Activated naive CD4-positive, alpha-beta T cell treated with anti-CD3 and anti-CD28 coated beads, Interleukin-2, amount 50 U/mL, for 16 hours (primary cell): ENCODE data around the gene DPRX.

Experiments
- DNase-seq: peaks from one replicate; pipeline ENCODE4 v3.0.0-alpha.2; 2020

Gene DPRX

DNA sequence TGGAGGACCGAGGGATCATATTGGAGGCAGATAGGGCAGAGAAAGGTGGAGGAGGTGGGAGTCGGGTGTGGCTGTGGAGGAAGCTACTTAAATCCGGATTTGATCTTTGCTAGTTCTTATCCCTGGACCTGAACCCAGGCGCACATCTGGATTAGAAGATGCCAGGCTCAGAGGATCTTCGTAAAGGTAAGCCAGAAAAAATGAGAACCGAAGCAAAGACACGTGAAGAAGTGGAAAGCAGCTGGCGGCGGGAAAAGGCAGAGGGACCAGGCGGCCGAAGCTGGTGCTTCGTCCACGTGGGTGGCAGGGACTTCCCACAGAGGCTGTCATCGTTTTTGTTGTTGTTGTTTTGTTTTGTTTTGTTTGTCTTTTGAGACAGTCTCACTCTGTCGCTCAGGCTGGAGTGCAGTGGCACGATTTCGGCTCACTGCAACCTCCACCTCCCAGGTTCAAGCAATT is at the start of gene DPRX:
Gene DPRX, plus strand, starts transcription at position 51 of the 459 bp plus-strand sequence. Its CDS starts 108 bp downstream, at position 159.
- DNase-seq, result no peak

- DNase-seq, result no peak
Measured at GRCh38 chr19:53583181-53583580, 48.6 kb upstream of the DPRX start.

GRCh38 chr19:53586277-53586691 is 45.5 kb upstream of the DPRX start:
- no peak for DNase-seq

GRCh38 chr19:53594811-53595509 is 36.8 kb upstream of the DPRX start:
- no peak for DNase-seq

- DNase-seq, result no peak
Measured at GRCh38 chr19:53595510-53595867, 36.3 kb upstream of the DPRX start.

- DNase-seq, result no peak
Measured at GRCh38 chr19:53596056-53596455, 35.7 kb upstream of the DPRX start.

DNA sequence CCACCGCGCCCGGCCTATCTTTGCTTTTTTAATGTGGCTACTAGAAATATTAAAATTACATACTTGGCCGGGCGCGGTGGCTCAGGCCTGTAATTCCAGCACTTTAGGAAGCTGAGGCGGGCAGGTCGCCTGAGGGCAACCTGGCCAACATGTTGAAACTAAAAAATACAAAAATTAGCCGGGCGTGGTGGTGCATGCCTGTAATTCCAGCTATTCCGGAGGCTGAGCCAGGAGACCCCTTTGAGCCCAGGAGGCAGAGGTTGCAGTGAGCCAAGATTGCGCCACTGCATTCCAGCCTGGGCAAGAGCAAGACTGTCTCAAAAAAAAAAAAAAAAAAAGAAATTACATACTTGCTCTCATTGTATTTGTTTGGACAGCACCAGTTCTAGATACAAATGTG is 34.8 kb upstream of the DPRX start:
- no peak for DNase-seq

DNA sequence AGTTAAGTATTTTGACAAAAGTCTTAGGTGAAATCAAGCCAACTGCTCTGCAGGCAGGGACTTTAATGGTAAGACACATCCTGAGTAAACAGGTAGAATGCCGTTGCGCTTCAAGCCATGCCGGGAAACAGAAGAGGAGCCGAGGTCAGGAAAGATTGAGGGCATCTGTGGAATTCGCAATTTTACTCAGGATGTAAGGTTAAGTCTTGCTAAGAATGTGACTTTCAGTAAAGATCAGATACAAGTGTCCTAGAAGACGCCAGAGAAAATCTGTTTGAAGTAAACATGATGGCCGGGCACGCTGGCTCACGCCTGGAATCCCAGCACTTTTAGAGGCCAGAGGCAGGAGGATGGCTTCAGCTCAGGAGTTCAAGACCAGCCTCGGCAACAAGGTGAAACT is 33.4 kb upstream of the DPRX start:
- no peak for DNase-seq

GRCh38 chr19:53600217-53600616 is 31.6 kb upstream of the DPRX start:
- DNase-seq, result no peak

DNA sequence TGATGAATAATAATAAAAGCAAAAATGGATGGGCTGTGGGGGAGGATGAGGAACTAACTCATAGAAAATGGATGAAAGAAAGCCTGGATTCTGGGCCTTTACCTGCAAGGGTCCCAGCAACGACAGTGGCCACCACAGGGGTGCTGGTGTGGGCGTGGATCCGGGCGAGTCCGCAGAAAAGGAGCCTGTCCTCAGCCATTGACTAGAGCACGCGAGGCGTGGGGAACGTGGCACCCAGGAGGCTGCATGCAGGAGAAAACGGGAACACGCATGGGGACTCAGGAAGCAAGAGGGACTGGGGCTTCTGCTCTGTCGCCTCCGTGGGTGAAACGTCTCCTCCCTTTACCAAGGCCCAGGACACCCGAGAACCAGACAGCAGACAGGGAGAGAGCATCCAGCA is 25.8 kb upstream of the DPRX start:
- DNase-seq, result no peak

DNA sequence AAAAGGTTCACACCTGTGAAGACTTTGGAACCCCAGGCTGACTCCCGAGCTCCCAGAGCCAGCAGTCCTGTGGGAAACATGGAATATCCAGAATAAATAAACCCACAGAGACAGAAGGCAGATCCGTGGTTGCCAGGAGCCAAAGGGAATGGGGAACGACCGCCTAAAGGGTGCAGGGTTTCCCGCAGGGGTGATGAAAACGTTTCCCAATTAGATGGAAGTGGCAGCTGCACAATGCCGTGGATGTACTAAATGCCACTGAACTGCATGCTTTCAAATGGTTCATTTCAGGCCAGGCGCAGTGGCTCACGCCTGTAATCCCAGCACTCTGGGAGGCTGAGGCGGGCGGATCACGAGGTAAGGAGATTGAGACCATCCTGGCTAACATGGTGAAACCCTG is 23.4 kb upstream of the DPRX start:
- DNase-seq, result no peak

GRCh38 chr19:53612762-53613526 is 18.9 kb upstream of the DPRX start:
- DNase-seq, result no peak

DNA sequence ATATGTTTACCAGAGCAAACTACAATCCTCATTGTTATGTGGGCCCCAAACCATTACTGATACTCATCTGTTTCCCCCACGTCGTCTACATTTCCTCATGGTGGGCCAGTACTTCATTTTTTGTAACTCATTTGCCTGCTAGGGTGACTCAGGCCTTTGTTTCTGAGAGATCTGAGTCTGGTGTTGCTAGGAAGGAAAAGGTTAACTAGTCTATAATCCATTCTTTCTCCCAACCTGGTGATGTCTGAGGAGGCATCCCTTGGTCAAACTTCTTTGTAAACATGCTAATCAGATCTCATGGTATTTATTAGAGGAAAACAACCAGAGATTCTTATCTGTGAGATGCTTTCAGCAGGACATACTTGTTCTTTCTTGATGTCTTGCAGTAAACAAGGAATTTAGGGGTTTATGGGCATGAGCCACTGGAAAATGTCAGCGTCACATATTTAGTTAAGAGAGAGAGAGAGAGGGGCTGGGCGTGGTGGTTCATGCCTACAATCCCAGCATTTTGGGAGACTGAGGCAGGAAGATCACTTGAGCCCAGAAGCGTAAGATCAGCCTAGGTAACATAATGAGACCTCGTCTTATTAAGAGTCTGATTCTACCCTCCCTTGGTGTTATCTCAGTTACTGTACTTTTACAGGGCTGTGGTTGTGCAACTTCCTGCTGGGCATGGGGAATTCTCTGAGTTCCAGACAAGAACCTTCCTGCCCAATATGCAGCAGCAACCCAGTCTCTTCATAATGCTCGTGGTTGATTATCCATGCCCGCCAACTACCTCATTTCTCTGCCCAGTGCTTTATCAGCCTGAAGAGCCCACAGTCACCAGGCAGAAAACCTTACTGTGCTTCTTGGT is 9.7 kb upstream of the DPRX start:
- no peak for DNase-seq

GRCh38 chr19:53624771-53625545 is 6.8 kb upstream of the DPRX start:
- DNase-seq, result no peak

DNA sequence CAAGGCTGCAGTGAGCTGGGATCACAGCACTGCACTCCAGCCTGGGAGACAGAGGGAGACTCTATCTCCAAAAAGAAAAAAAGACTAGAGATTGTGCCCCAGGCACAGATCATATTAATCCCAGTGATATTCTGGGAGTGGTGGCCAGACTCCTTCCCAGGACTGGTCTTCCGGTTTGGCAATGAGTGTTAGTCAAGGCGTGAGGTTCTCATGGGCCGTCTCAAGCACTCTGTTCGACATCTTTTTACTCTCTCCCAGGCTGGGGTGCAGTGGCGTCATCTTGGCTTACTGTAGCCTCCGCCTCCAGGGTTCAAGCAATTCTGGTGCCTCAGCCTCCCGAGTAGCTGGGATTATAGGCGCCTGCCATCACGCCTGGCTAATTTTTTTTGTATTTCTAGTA is 5.3 kb upstream of the DPRX start:
- DNase-seq, result no peak

DNA sequence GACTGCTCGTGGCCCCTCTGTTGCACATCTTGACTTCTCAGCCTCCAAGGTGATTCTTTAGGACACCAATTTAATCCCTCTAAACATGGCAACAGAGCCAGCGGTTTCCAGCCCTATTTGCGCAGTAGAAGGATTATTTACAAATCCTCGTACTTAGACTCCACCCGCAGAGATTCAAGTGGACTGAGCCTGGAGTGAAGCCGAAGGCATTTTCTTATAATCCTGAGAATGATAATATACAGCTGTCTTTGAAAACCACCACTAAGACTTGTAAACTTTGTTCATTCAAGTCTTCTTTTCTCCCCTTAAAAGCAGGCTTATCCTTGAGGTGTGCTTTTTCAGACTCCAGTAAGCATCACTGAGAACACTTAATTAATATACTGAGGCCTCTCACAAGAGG is 4.8 kb upstream of the DPRX start:
- DNase-seq, result no peak

DNA sequence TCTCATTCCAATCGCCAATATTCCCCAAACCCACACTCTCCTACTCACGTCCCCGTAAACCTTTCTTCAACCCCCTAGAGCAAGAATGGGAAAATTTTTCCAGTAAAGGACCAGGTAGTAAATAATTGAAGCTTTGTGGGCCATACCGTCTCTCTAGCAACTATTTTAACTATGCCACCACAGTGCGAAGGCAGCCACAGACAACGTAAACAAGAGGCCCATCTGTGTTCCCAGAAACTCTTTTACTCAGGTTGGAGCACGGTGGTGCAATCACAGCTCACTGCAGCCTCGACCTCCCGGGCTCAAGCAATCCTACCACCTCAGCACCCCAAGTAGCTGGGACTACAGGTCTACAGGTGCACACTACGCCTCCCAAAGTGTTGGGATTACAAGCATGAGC is 3.0 kb downstream of the DPRX start:
- no peak for DNase-seq

GRCh38 chr19:53639471-53639870 is 7.7 kb downstream of the DPRX start:
- DNase-seq, result no peak

DNA sequence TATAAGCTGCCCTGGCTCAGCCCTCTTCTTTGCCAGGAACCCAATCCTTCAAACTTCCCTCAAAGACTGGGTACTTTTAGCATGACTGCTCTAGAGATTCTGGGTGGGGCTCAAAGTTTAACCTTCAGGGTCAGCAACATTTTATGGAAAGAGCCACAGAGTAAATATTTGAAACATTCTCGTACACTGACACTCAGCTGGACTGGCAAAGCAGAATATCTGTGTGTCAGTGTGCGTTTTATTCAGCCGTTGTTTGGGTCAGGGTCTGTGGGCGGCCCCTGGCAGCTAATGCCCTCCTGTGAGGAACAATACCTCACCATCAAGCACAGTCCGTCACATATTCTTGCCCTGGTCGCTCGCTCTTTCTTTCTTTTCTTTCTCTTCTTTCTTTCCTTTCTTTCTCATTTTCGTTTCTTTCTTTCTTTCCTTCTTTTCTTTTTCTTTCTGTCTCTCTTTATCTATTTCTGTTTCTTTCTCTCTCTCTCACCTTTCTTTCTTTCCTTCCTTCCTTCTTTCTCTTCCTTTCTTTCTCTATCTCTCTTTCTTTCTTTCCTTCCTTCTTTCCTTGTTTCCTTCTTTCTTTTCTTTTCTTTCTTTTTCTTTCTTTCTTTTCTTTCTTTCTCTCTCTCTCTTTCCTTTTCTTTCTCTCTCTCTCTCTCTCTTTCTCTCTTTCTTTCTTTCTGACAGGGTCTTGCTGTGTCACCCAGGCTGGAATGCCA is 10.7 kb downstream of the DPRX start:
- no peak for DNase-seq

- no peak for DNase-seq
Measured at GRCh38 chr19:53644061-53644816, 12.4 kb downstream of the DPRX start.

GRCh38 chr19:53646144-53646543 is 14.3 kb downstream of the DPRX start:
- DNase-seq, result no peak
